ENCODE results near the gene SAMHD1. TPM values are rescaled to one million over a fixed set of nuclear protein-coding genes. Genes with fewer than 3 reads are reported as not detected.

SAMHD1 gene
- total RNA-seq, 2 experiments from 2014 or later, result 10.6 to 20.8 TPM

- ChIA-PET CTCF (ENCODE audit: unreplicated experiment) (interaction anchor here (0.9 to 1.4 kb wide), 3 partner anchors 51 to 275 kb away, joined by 3 to 8 read pairs (median 3); no protein-coding TSS in a partner anchor), POLR2A (no interaction called here)
- Histone ChIP-seq H3K9me3 (ENCODE audit: low read length) (no peaks in the 10 kb centered on the region), H3K27ac (ENCODE audit: low read depth, low read length, poor library complexity, severe bottlenecking) (no peak overlapping the region), H3K9me2 (ENCODE audit: insufficient read depth, low read length) (no peaks in the 10 kb centered on the region), H4K20me1 (ENCODE audit: insufficient read depth, low read length) (no peaks in the 10 kb centered on the region), H3K4me2 (ENCODE audit: low read length) (peak overlapping the region; percentile 34; the same call in 1 of the 2 replicates), H3K79me2 (ENCODE audit: insufficient read depth, low read depth, low read length) (no peaks in the 10 kb centered on the region), H3K36me3 (ENCODE audit: insufficient read depth, low read length) (peaks cover 1% of the 10 kb centered on the region; the same call in 1 of the 2 replicates), H3K4me1 (ENCODE audit: insufficient read depth, low read length, poor library complexity, severe bottlenecking) (peaks cover 4% of the 10 kb centered on the region), H2AFZ (ENCODE audit: low read length) (peak overlapping the region; percentile 39; the same call in 1 of the 2 replicates), H3K4me3 (ENCODE audit: low read depth, low read length, poor library complexity, severe bottlenecking) (no peak overlapping the region)
- BruUV-seq (replicated peaks), result no TSS peak
- TF ChIP-seq EZH2phosphoT487 (IDR thresholded peaks at IDR 0.05; ENCODE audit: borderline replicate concordance, low read depth, low read length) (no peak), CTCF (conservative IDR thresholded peaks at IDR 0.05; ENCODE audit: low read length) (peak; percentile 95)
- intact Hi-C loops (cut with micrococcal nuclease; ENCODE audit: unreplicated experiment), result loop anchor here (1.0 to 5.0 kb wide), 3 partner anchors 75 to 274 kb away; no protein-coding TSS in a partner anchor
- peak; percentile 79 for DNase-seq (ENCODE audit: low spot score)
Measured at GRCh38 chr20:36886859-36887751, 64.4 kb downstream of the SAMHD1 start.

- Histone ChIP-seq H3K4me1 (ENCODE audit: insufficient read depth, low read length, poor library complexity, severe bottlenecking) (peaks cover 4% of the 10 kb centered on the region), H2AFZ (ENCODE audit: low read length) (no peak overlapping the region), H3K36me3 (ENCODE audit: insufficient read depth, low read length) (no peaks in the 10 kb centered on the region), H3K79me2 (ENCODE audit: insufficient read depth, low read depth, low read length) (no peaks in the 10 kb centered on the region), H3K9me2 (ENCODE audit: insufficient read depth, low read length) (no peaks in the 10 kb centered on the region), H3K4me2 (ENCODE audit: low read length) (no peak overlapping the region), H4K20me1 (ENCODE audit: insufficient read depth, low read length) (no peaks in the 10 kb centered on the region), H3K4me3 (ENCODE audit: low read depth, low read length, poor library complexity, severe bottlenecking) (no peak overlapping the region), H3K9me3 (ENCODE audit: low read length) (no peaks in the 10 kb centered on the region), H3K27ac (ENCODE audit: low read depth, low read length, poor library complexity, severe bottlenecking) (no peak overlapping the region)
- TF ChIP-seq EZH2phosphoT487 (IDR thresholded peaks at IDR 0.05; ENCODE audit: borderline replicate concordance, low read depth, low read length) (no peak), CTCF (conservative IDR thresholded peaks at IDR 0.05; ENCODE audit: low read length) (0 out of 2 replicates have a peak, but pooled peaks have one; percentile 15)
- BruUV-seq (replicated peaks), result no TSS peak
- POLR2A ChIA-PET, result interaction anchor here (0.6 kb wide), 1 partner anchor 93 kb away, joined by 3 read pairs; no protein-coding TSS in a partner anchor
- CTCF ChIA-PET (ENCODE audit: unreplicated experiment), result no interaction called here
- DNase-seq (ENCODE audit: low spot score), result no peak
- intact Hi-C loops (cut with micrococcal nuclease; ENCODE audit: unreplicated experiment), result loop anchor here (5.0 kb wide), 1 partner anchor 73 kb away; no protein-coding TSS in a partner anchor
Measured at GRCh38 chr20:36885356-36885755, 66.2 kb downstream of the SAMHD1 start.
